Measurements from ENCODE around the gene KRT86.
"Not testable (repeated sequence)": the region's sequence is repeated elsewhere in the genome, so short reads cannot be mapped to it uniquely, and the experiment has no call there.

The KRT86 gene

GRCh38 chr12:52252728-52253343 lies 21.6 kb upstream of the KRT86 start:
- DNase-seq: no peak

GRCh38 chr12:52253391-52254179 lies 20.9 kb upstream of the KRT86 start:
- no peak for DNase-seq

GRCh38 chr12:52254180-52254964 lies 20.1 kb upstream of the KRT86 start:
- no peak for DNase-seq

GRCh38 chr12:52254965-52255751 lies 19.3 kb upstream of the KRT86 start:
- DNase-seq: no peak

- no peak for DNase-seq
Observed at GRCh38 chr12:52255926-52256583, 18.4 kb upstream of the KRT86 start.

GRCh38 chr12:52256584-52256935 lies 17.9 kb upstream of the KRT86 start:
- no peak for DNase-seq

GRCh38 chr12:52257074-52257551 lies 17.3 kb upstream of the KRT86 start:
- no peak for DNase-seq

- DNase-seq: not testable (repeated sequence)
Observed at GRCh38 chr12:52257922-52258321, 16.5 kb upstream of the KRT86 start.

- no peak for DNase-seq
Observed at GRCh38 chr12:52258335-52258901, 16.0 kb upstream of the KRT86 start.

- DNase-seq: no peak
Observed at GRCh38 chr12:52259657-52260243, 14.7 kb upstream of the KRT86 start.

- DNase-seq: no peak
Observed at GRCh38 chr12:52260361-52261207, 13.9 kb upstream of the KRT86 start.

- DNase-seq: no peak
Observed at GRCh38 chr12:52261208-52261484, 13.3 kb upstream of the KRT86 start.

GRCh38 chr12:52262286-52262685 lies 12.2 kb upstream of the KRT86 start:
- DNase-seq: no peak

GRCh38 chr12:52263761-52264434 lies 10.5 kb upstream of the KRT86 start:
- no peak for DNase-seq

- peak; percentile 72 for DNase-seq
Observed at GRCh38 chr12:52264435-52264825, 10.0 kb upstream of the KRT86 start.

- DNase-seq: peak; percentile 98
Observed at GRCh38 chr12:52266514-52266913, 7.9 kb upstream of the KRT86 start.

- no peak for DNase-seq
Observed at GRCh38 chr12:52267266-52267665, 7.2 kb upstream of the KRT86 start.

GRCh38 chr12:52267699-52268098 lies 6.7 kb upstream of the KRT86 start:
- DNase-seq: no peak

- no peak for DNase-seq
Observed at GRCh38 chr12:52268212-52268611, 6.2 kb upstream of the KRT86 start.

- DNase-seq: peak; percentile 32
Observed at GRCh38 chr12:52270541-52271070, 3.8 kb upstream of the KRT86 start.

Measured in RPMI8226 (cell line).